HG02943 (cell line): ENCODE results near the gene KDSR.

ENCODE experiments used
- ATAC-seq: cut with Tn5 transposase; IDR thresholded peaks from one replicate; pipeline ENCODE4 v1.9.1; 2021; ENCODE audit warnings: mild to moderate bottlenecking, low read depth, moderate library complexity; ENCODE audit not compliant: unreplicated experiment

Gene KDSR

GRCh38 chr18:63290166-63290820 lies 76.7 kb downstream of the KDSR start:
- ATAC-seq: no peak

GRCh38 chr18:63288311-63288710 lies 78.7 kb downstream of the KDSR start:
- no peak for ATAC-seq

DNA sequence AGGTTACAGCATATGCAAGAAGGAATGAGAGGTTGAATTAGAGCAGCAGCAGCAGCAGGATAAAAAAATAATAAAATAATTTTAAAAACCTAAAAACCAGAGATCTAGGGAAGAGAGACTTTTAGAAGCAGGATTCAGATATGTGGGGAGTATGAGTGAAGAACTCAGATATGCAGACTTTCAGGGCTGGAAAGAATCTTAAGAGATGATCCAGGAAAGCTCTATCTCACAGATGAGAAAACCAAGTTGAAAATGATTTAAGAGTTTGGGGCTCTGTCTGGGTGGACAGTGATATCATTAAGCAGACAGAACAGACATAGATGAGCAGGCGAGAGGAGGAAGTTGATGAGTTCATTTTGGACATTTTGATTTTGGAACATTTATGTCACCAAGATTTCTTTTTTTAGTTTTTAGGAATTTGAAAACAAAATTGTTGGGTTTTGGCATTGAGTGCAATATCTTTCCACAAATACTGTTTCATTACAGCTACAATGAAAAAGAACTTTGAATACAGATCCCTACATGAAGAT lies 79.2 kb downstream of the KDSR start:
- no peak for ATAC-seq

GRCh38 chr18:63286926-63287325 lies 80.1 kb downstream of the KDSR start:
- ATAC-seq: no peak

DNA sequence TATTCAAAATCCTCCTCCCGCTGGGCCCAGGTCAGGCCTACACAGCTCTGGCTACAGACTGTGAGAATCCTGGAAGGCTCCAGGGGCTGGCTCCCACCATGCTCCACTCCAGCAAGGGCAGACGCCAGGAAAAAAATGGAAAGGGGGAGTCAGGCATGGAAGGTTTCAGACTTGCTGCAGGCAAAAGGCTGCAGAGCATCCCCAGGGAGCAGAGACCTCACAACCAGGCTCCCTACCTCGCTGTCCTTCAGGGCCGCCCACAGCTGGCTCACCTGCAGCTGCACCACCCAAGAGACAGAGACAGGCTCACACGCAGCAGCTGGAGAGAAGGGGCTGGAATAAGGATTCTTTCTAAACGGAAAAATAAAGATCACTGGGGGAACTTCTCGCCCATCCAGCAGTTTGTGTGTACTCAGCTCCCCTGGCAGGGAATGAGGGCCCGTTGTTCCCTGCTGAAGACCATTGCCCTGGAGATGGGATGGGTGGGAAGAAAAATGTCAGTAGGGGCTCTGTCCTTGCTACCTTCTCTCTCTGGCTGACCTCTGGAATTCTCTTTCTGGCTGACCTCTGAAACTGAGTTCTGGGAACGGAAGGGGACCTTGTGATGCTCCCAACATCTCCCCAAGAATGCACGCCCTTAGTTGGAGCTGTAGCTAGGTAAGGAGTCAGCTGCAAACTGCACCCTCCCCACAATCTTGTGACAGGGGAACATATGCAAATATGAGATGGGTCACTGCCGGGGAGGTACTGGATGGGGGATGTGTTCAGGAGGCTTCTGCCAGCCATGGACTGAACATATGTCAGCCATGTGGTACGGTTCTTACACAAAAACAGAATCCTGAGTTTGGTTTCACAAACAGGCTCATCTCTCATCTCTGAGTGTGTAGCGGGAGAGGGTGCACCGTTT lies 81.9 kb downstream of the KDSR start:
- ATAC-seq: peak; percentile 93

GRCh38 chr18:63284173-63284799 lies 82.7 kb downstream of the KDSR start:
- ATAC-seq: no peak

GRCh38 chr18:63283305-63284094 lies 83.5 kb downstream of the KDSR start:
- no peak for ATAC-seq

DNA sequence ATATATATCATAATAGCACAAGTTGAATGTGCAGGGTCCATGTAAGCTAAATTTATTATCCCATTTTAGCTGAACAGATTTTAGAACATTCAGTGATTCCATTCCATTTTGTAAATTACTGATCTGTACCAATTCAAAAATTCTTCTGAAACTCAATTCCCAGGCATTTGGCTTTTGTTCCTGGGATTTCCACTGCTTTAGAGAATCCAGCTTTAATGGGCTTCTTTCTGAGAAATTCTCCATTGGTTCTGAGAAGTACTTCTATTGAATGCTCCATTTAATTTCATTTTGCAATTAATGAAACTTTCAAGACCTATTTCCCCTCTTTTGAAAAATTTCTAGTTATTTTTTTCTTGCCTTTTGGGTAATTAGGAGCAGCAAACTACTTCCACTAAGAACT lies 84.2 kb downstream of the KDSR start:
- no peak for ATAC-seq
